Ovary (tissue), 9 donors: ENCODE data around the gene DISC1. TPM values are rescaled to one million over a fixed set of nuclear protein-coding genes. Genes with fewer than 3 reads are reported as not detected.
"Not testable (repeated sequence)": the region's sequence is repeated elsewhere in the genome, so short reads cannot be mapped to it uniquely, and the experiment has no call there.

Experiments used
- DNase-seq, 5 donors: peaks; one replicate each; pipeline ENCODE4 v3.0.0-alpha.2; 2019 to 2020
- H3K27ac ChIP-seq, 2 donors: fragments of 200-600 bp; one replicate each; pipeline versions ENCODE4 v1.5.1 to v1.8.0; 2019 to 2022
- H3K27me3 ChIP-seq: fragments of 200-600 bp; one replicate; pipeline ENCODE4 v1.8.0; 2022
- H3K36me3 ChIP-seq: fragments of 200-600 bp; sonication (generic); one replicate; pipeline ENCODE4 v1.5.1; 2019
- H3K4me1 ChIP-seq: one replicate; pipeline ENCODE4 v1.8.1; 2013; ENCODE audit warnings: mild to moderate bottlenecking, moderate library complexity; ENCODE audit not compliant: insufficient read depth
- H3K4me3 ChIP-seq: fragments of 200-600 bp; sonication (generic); one replicate; pipeline ENCODE4 v1.5.1; 2017
- H3K9me3 ChIP-seq, 2 donors: fragments of 200-600 bp in 1 of 2; sonication (generic) in 1 of 2; one replicate each; pipeline versions ENCODE4 v1.5.1 to v1.8.1; 2013 to 2019; ENCODE audit warnings: mild to moderate bottlenecking in 1 of 2, moderate library complexity in 1 of 2
- EP300 ChIP-seq: sonication (generic); formaldehyde crosslinking; IDR thresholded peaks from one replicate; pipeline ENCODE4 v1.6.1; 2017; ENCODE audit warnings: antibody characterized with exemption
- POLR2A ChIP-seq: fragments of 450-650 bp; IDR thresholded peaks from one replicate; pipeline ENCODE4 v1.6.1; 2017; ENCODE audit warnings: antibody characterized with exemption, mild to moderate bottlenecking, moderate library complexity
- WGBS, 3 donors: extraction: QIAGEN DNeasy Blood & Tissue Kit in 1 of 3; methylation state at CpG; one replicate each; pipeline versions ENCODE4 v1.1.5 to v1.1.7; 2013 to 2017; 5-methylcytosine and 5-hydroxymethylcytosine counted together
- intact Hi-C, 4 donors: fragments of 100-400 bp; cut with DNase I; formaldehyde crosslinking; loops; one replicate each; pipeline versions ENCODE4 v1.11.0 to v1.15.1; 2022 to 2023
- polyA plus RNA-seq, 2 donors: library from polyadenylated mRNA; stranded (reverse); fragments of 200-250 nt in 1 of 2; fragments of 350-450 nt in 1 of 2; fragmentation: Illumina TruSeq in 1 of 2; extraction: RNeasy Lipid Tissue Mini Kit (QIAGEN cat#74804) in 1 of 2; gene quantifications; one replicate each; pipeline ENCODE4 v1.2.3, GENCODE V29; 2013 to 2014
- total RNA-seq, 7 donors: library from RNA; depleted of rRNA in 2 of 7; stranded (reverse); fragments of >200 nt in 2 of 7; fragmentation: NEBNext Ultra II Directional in 3 of 7; extraction: Animal tissue kit (Norgen Biotek cat#: 25700) in 3 of 7; gene quantifications; one replicate each; pipeline versions ENCODE4 v1.1.0 to v1.2.4, GENCODE V29; 2016 to 2023
- TF ChIP-seq, protein P1 (sequence below), 3 donors: fragments of 450-650 bp in 2 of 3; fragments of 200-600 bp in 1 of 3; IDR thresholded peaks; one replicate each; pipeline versions ENCODE4 v1.5.1 to v1.8.0; 2016 to 2022; ENCODE audit warnings: antibody characterized with exemption in 3 of 3, mild to moderate bottlenecking in 1 of 3
- donor health status: DM: no; HTN: no; CAD: no; lungs with moderate emphysema.
- donor health status: DM: no; HTN: no; CAD: no.
- donor health status: Bipolar disorder and iron deficiency.
- donor health status: DM: yes; HTN: yes; CAD: no.
- donor health status: DM: no; HTN: no; CAD: no.
- donor health status: DM: yes; HTN: yes; CAD: no.

The DISC1 gene
- total and polyA plus RNA-seq, 9 donors, result 3.0 to 24.3 (median 13.0) TPM

DNA sequence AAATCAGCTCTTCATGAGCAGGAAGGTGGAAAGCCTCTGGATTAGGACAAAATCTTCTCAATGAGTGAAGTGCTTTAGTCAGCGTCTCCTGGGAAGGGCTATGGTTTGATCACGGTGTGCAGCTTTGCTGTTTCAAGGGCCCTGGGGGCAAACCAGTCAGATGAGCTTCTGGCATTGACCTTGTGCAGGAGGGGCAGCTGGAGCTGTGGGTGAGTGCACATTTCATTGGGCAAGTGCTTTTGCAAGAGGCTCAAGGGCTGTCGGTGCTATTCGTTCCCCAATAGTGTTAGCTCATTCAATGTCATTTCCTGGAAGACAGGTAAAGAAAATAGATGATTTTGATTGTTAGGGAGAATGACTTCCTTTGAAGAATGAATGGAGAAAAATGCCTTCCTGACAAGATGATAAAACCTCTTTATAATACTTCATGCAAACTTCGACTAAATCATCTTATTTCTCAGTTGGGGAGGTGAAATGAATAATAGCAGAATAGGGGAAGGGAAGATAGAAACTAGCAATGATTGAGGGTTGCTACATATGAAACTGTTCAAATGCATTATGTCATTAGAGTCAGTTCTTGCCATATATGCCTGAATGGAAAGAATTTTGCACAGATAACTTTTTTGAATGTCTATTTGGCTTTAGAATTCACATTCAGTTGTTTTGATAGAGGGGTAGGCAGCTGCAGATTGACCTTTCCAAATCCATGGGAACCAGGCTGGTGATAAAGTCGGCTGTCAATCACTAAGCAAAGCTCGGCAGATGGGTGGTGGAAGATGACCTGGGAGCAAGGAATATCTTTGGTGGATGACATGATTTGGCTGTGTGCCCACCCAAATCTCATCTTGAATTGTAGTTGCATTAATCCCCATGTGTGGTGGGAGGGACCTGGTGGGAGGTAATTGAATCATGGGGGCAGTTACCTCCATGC lies 12.9 kb upstream of the DISC1 start:
- no peak overlapping the region for H3K27ac ChIP-seq
- H3K9me3 ChIP-seq, result no peaks in the 10 kb centered on the region
- no peak for TF ChIP-seq POLR2A
- no peak for TF ChIP-seq EP300
- TF ChIP-seq, protein P1, sequence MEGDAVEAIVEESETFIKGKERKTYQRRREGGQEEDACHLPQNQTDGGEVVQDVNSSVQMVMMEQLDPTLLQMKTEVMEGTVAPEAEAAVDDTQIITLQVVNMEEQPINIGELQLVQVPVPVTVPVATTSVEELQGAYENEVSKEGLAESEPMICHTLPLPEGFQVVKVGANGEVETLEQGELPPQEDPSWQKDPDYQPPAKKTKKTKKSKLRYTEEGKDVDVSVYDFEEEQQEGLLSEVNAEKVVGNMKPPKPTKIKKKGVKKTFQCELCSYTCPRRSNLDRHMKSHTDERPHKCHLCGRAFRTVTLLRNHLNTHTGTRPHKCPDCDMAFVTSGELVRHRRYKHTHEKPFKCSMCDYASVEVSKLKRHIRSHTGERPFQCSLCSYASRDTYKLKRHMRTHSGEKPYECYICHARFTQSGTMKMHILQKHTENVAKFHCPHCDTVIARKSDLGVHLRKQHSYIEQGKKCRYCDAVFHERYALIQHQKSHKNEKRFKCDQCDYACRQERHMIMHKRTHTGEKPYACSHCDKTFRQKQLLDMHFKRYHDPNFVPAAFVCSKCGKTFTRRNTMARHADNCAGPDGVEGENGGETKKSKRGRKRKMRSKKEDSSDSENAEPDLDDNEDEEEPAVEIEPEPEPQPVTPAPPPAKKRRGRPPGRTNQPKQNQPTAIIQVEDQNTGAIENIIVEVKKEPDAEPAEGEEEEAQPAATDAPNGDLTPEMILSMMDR (IDR thresholded peaks at IDR 0.05), result no peak
- no peaks in the 10 kb centered on the region for H3K36me3 ChIP-seq
- intact Hi-C loops, result no loop called here
- H3K27me3 ChIP-seq, result no peaks in the 10 kb centered on the region
- DNase-seq, result no peak
- no peaks in the 10 kb centered on the region for H3K4me1 ChIP-seq
- 73 to 75% (median 75%) methylated on average over 7 of the region's 7 CpGs for WGBS, 3 donors
- no peak overlapping the region for H3K4me3 ChIP-seq

- H3K36me3 ChIP-seq, result no peaks in the 10 kb centered on the region
- no peaks in the 10 kb centered on the region for H3K4me1 ChIP-seq
- WGBS, 3 donors, result 82 to 94% (median 89%) methylated on average over 2 of the region's 2 CpGs
- TF ChIP-seq EP300, result no peak
- TF ChIP-seq POLR2A, result no peak
- H3K27me3 ChIP-seq, result no peaks in the 10 kb centered on the region
- no peak overlapping the region for H3K27ac ChIP-seq
- intact Hi-C loops, result no loop called here
- H3K4me3 ChIP-seq, result no peak overlapping the region
- no peaks in the 10 kb centered on the region for H3K9me3 ChIP-seq
- DNase-seq, result no peak
Measured at GRCh38 chr1:231616667-231617066, 9.9 kb upstream of the DISC1 start.

DNA sequence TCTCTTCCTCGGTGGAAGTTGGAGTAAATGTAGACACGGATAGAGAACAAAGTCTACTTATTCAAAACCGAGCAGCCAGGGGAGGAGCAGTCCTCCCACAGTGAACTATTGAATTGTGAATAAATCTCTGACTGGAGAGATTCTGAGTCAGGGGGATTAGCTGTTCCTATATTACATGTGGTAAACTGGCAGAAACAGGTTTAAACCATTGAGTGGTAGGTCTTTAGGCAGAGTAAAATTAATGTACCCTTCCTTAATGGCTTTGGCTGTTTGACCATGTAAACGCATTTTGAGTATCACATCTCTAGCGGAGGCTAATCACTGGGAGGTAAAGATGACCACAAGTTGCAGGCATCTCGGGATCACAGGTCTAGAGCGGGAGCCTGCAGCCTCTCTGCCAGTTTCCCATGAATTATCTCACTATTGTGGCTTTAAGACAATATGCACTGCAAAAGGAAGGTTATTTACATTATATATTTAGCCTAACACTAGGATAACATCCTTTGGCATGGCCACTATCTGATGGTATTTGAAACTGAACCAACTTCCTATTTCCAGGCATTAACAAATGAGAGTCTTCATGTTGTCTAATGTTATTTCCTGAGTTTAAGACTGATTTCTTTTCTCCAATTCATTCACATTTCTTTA lies 7.9 kb upstream of the DISC1 start:
- no peak for DNase-seq
- H3K4me1 ChIP-seq, result no peaks in the 10 kb centered on the region

DNA sequence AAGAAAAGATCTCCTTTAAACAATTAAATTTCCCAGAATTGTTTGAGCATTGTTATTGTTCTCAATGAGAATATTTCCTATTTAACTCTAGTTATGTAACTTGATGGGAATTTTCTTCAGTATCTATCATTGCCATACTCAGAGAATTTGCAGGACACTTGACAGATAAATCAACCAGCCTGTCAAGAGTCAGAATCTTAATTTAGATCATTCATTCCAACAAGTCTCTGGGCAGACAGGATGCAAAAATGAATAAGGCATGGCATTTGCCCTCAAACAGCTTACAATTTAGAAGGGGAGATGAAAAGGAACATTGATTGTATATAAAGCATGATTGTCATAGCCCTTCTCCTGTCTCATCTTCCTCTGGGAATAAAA lies 7.3 kb upstream of the DISC1 start:
- DNase-seq, result no peak
- no peaks in the 10 kb centered on the region for H3K4me1 ChIP-seq
- no peak overlapping the region for H3K27ac ChIP-seq
- no peaks in the 10 kb centered on the region for H3K27me3 ChIP-seq
- no peaks in the 10 kb centered on the region for H3K36me3 ChIP-seq
- H3K9me3 ChIP-seq, result no peaks in the 10 kb centered on the region
- intact Hi-C loops, result no loop called here
- H3K4me3 ChIP-seq, result no peak overlapping the region
- TF ChIP-seq, protein P1 (IDR thresholded peaks at IDR 0.05), result no peak
- no peak for TF ChIP-seq EP300

More for the DNA sequence above, 7.9 kb upstream of the DISC1 start:
- WGBS, 3 donors, result 50 to 67% (median 65%) methylated on average over 7 of the region's 7 CpGs
- Histone ChIP-seq H3K27ac (no peak overlapping the region), H3K36me3 (no peaks in the 10 kb centered on the region), H3K9me3 (no peaks in the 10 kb centered on the region), H3K4me3 (no peak overlapping the region), H3K27me3 (no peaks in the 10 kb centered on the region)
- TF ChIP-seq EP300, result no peak
- no peak for TF ChIP-seq POLR2A
- TF ChIP-seq, protein P1 (IDR thresholded peaks at IDR 0.05), result no peak
- intact Hi-C loops, result no loop called here

GRCh38 chr1:231625042-231625441 lies 1.5 kb upstream of the DISC1 start:
- H3K36me3 ChIP-seq, H3K4me3 ChIP-seq, intact Hi-C loops, H3K27ac ChIP-seq, H3K27me3 ChIP-seq, DNase-seq, H3K4me1 ChIP-seq, H3K9me3 ChIP-seq: not testable (repeated sequence)
- 83 to 93% (median 87%) methylated on average over 4 of the region's 4 CpGs for WGBS, 3 donors
